Dermis microvascular lymphatic vessel endothelial cell (primary cell): ENCODE measurements around the gene KDM4B. TPM values are rescaled to one million over a fixed set of nuclear protein-coding genes. Genes with fewer than 3 reads are reported as not detected.

ENCODE experiments used
- DNase-seq, 2 donors: peaks; one replicate each; pipeline versions ENCODE4 v3.0.0 to v3.0.0-alpha.2; 2010; ENCODE audit warnings: low read depth in 2 of 2
- total RNA-seq: library from RNA; depleted of rRNA; stranded (reverse); fragments of >200 nt; gene quantifications from 2 replicates; pipeline ENCODE4 v1.2.1, GENCODE V29; 2014

KDM4B gene
- total RNA-seq, 1 donor from 2014 or later = 9.5 TPM

DNA sequence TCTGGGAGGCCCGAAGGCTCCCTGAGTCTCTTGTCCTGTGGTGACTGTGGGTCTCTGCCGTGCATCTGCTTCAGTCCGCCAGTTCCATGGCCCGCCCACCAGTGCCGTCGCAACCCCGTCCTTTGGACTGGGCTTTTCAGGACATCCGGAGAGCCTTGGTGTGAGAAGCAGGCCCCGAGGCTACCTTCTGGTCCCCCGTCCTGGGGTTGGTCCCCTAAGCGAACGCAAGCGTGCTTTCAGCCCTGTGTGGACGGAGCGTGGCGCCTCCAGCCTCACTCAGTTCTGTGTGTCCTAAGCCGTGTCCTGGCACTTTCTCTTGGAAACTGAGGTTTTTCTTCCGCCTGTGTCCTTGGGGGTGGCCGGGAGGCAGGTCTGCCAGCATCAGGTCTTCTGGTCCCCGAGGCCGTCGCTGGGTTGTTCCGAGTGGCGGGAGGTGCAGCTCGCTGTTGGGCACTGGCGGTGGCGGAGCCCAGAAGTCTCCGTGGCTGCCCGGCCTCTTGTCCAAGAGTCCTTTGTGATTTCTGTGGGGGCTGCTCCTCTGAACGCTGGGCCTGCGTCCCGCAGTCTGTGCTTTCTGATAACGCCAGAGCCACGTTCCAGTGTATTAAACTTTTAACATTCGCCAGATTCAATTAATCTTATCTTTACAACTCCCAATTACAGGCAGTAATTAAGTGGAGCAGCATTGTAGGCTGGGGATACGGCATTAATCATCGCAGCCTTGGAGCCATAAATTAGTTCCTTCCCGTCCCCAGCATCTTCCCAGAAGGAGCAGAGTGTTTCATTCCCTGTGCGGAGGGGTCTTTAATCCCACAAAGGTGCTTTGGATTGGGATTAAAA is 99.5 kb downstream of the KDM4B start:
- no peak for DNase-seq

DNA sequence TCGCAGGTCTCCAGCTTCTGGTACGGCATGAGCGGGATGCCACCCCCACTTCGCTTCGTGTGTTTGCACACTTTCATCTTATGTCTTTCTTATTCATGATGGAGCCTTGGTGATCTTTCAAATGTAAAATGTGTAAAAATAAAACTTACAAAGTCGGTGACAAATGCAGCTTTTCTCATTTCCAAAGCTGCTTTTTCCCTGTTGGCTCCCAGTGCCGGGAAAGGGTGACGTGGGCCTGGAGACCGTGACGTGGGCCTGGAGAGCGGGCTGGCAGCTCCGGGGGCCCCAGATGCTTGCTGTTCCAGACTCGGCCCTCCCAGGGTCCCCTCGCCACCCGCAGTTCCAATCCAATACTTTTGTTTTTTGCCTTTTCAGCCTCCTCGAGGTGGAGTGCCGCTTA is 101.4 kb downstream of the KDM4B start:
- no peak for DNase-seq

DNA sequence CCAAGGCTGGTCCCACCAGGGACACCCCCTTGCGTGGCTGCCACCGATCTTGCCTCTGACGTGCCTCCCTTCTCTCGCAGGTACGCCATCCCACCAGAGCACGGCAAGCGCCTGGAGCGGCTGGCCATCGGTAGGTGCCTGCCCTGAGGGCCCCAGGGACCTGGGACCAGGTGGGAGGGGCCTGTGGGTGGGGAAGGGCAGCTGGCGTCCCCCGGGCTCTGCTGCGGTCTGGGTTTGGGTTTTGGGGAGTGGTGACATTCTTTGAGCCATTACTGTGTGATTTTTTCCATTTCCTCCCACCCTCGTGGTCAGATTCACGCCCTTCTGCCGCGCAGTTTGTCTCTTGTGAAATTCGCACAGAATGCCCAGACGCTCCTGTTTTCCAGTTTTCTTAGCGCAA is 102.0 kb downstream of the KDM4B start:
- DNase-seq = no peak

DNA sequence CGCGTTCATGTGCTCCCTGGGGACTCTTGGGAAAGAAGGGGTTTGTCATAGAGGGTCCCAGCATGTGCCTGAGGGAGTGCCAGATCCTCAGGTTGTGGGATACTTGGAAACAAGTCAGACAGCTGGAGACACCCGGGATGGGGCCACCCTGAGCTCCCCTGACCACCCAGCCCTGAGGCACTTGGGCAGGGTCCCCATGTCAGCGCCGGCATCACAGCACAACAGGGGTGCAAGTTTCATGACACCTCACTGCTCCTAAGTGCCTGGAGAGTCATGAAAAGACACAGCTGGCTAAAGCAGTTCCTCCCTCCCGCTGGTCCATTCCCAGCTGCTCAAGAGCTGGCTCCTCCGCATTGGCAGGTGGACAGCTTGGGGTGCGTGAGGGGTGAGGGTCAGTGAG is 102.7 kb downstream of the KDM4B start:
- no peak for DNase-seq

DNA sequence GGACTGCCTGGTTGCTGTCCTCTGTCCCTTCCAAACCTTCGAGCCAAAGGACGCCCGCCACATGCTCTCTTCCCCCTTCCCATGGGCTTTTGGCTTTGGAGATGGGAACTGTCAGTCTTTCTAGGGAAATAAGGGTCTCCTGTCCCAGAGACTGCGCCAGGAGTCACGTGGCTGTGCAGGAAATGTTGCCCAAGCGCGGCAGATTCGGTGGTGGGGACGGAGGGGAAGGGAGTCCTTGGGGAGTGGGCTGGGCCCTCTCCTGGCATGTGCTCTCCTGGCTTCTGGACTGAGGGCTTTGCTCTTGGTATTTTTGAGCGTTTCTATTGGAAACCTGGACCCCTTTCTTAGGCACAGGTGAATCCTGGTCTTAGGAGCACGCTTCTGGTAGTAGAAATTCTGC is 103.2 kb downstream of the KDM4B start:
- DNase-seq = no peak

DNA sequence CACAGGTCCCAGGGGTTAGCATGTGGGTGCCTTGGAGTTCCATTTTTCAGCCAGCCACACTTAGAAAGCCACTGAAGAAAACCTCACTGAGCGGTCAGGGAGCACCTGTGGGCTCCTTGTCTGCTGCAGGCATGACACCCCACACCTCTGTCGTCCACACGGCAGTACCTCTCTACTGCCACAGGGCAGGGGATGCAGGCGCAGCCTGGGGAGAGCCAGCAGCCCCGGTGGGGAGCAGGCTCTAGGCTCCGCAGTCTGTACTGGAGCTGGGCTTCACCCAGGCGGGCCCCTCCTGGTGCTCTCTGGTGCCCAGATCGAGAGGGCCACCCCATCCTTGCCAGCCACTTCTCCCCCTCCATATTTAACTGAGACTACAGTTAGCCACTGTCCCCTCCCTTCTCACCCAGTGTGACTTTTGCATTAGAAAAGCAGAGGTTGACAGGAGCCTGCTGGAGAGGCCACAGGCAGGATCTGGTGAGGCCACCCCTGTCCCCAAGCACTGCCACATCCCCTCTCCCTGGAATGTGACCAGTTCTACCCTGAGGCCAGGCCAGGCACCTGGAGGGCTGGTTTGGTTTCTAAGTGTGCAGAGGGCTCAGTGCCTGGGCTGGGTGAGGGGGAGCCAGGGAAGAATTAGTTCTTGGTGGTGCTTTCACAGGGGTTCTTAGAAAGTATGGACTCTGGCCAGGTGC is 104.4 kb downstream of the KDM4B start:
- DNase-seq = no peak

DNA sequence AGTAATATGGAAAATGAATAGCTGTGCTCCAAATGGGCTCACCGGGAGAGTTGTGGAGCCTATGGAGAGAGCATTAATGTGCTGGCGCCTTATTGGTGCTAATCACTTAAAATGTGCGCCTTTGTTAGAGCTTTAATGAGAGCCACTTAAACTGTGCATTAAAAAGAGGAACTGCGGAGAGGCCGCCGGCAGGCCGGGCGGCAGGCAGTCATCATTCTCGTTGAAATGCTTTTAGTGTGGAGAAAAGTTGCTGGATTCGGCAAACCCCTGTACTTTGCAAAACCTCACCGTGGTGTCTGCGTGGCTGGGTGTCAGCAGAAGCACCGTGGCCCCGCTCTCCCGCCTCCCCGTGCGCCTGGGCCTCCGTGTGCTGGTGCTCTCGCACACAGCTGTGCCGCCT is 105.5 kb downstream of the KDM4B start:
- no peak for DNase-seq

DNA sequence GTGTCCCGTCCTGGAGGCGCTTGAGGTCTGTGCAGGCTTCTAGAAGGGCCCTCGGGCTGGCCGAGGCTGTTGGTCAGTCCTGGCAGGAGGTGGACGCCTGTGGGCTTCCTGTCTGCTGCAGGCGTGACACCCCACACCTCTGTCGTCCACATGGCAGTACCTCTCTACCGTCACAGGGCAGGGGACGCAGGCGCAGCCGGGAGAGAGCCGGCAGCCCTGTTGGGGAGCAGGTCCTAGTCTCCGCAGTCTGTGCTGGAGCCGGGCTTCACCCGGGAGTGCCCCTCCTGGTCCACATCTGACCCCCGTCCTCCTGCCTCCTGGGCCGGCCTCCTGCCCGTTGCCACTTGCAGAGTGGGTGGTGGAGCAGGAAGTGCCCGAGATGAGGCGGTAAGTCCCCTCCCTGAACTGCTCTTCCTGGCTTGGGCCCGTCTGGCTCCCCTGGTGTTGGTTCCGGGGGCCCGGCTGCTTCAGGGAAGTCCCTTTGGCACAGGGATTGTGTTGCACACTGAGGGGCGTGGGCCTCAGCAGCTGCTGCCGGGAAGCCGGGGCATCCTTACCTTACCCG is 106.0 kb downstream of the KDM4B start:
- DNase-seq = no peak

DNA sequence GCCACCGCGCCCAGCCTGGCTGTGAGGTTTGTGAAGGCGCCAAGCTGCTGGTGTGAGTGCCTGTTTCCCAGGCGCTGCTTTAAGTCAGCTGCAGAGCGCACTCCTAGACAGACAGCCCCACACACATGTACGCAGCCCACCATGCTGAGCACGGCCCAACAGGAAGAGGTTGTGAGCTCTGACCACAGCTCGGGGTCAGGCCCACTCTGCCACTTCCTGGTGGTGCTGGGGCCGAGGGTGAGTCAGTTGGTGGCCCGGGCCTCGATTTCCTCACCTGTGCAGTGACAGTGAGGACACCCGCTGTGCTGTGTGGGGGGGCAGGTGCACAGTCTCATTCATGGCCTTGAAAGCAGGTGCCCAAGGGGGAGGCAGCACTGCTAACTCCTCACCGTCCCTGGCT is 106.7 kb downstream of the KDM4B start:
- no peak for DNase-seq

DNA sequence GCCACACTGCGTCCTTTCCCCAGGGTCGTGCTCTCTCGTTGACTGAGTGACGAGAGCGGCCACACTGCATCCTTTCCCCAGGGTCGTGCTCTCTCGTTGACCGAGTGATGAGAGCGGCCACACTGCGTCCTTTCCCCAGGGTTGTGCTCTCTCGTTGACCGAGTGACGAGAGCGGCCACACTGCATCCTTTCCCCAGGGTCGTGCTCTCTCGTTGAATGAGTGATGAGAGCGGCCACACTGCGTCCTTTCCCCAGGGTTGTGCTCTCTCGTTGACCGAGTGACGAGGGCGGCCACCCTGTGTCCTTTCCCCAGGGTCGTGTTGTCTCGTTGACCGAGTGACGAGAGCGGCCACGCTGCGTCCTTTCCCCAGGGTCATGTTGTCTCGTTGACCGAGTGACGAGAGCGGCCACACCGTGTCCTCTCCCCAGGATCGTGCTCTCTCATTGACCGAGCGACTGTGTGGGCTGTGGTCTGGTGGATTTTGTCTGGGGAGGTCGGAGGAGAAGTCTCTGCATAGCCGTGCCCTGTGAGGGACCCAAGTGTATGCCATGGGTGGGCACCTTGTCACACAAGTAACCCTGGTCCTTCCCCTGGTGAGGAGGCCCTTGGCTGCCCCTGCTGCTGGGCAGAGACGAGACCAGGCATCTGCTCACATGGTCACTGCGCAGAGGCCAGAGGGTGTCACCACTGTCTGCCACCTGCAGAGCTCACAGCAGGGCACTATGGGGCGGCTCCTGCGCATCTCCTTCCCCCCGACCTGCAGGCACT is 107.7 kb downstream of the KDM4B start:
- DNase-seq = no peak

DNA sequence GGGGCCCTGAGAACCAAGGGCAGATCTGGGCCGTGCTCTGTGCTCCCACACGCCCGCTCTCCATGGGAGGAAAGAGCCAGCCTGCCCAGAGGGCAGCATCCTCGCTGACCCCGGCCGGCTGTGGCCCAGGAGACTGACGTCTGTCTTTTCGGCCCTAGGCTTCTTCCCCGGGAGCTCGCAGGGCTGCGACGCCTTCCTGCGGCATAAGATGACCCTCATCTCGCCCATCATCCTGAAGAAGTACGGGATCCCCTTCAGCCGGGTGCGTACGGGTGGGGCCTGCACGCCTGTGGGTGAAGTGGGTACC is 108.2 kb downstream of the KDM4B start:
- DNase-seq = no peak

DNA sequence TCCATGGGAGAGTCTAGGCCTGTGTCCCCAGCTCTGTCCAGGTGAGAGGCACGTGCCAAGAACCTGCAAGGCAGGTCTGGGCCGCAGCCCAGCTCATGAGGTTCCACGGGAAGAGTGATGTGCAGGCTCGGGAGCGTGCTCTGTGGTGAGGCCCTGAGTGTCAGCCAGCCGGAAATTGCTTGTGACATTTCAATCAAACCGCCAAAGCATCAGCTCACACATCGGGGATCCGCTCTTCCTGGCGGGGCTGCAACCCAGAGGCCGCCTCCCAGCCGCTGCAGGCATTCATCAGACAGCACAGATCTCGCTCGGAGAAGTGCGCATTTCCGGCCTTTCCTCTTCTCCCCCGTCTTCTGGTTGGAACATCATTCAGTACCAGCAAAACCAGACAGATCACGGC is 109.3 kb downstream of the KDM4B start:
- no peak for DNase-seq

DNA sequence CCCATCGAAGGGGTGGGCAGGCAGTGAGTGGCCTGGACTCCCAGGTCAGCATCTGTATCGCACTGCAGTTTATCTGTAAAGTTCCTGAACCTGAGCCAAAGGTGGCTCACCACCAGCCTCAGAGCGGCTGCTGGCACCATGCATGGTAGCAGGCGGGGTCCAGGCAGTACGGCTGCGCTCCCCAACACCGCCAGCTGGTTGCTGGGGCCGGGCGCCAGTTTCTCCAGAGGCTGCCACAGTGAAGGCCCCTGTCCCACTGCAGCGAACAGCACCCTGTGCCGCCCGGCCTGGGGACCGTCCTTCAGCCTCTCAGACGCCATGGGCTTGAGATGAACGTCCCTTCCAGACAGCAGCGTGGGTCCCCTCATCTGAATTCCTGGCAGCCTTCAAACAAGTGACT is 109.8 kb downstream of the KDM4B start:
- no peak for DNase-seq

DNA sequence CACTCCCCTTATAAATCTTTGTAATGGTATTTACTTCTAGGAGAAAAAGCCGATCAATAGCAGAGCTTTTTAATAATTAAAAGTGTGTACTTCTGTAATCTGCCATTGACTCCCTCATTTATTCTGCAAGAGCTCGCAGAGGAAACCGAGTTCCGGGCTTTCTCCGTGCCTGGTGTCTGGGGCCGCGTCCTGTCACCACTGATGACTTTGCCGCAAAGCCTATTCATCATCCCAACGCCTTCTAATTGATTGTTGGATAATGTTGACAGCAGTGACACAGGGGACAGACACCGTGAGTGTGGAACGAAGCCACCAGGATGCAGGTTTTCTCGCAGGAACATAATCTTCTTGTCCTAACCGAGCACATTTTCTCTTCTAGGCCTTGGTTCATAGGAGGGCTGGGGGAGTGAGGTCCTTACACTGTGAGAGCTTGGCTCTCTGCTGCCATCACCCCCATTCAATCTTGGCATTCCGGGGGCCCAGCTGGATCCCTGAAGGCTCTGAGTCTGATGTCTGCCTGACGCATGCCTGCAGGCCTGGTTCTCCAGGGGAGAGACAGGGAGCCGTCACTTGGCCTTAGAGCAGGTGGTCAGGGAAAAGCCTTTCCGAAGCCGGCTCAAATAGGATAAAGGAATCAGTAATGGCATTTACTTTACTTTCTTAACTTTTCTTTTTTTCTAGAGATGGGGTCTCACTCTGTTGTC is 110.3 kb downstream of the KDM4B start:
- no peak for DNase-seq

DNA sequence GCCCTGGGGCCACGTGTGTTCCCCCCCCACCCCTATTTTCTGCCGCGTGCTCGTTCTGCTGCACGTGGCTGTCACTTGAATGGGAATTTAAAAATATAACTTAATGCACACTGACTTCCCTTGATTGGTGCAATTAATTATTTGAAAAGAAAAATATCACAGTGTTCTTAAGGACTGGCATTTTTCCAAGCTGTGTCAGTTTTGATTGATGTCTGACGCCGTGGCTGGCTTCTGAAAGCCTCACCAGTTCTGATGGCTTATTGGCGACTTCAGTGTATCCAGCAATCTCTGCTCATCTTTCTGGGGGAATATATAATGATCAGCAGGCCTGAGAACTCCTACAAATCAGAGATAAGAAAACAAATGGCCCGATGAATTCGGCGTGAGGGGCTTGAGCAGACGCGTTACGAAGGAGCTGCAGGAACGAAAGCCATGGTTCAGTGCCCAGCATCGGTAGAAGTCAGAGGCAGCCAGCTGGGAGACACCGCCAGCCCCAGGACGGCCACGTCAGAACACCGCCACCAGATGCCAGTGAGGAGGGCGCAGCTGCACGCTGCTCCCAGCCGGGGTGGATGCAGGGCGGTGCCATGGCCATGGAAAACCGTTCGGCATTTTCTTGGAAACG is 111.2 kb downstream of the KDM4B start:
- DNase-seq = no peak

DNA sequence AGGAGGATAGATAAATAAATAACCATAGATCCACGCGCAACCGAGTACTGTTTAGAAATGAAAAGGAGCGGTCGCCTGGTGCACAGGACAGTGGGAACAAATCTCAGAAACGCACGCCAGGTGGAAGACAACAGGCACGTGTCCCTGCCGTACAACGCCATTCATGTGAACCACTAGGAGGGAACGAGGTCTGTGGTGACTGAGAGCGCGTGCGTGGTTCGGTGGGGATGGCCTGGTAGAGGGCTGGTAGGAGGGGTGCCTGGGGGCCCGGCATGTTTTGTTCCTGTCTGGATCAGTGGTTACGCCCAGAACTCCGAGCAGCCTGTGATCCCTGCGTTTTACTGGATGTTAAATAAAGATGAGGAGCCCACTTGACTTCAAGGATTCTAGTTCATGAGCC is 111.9 kb downstream of the KDM4B start:
- DNase-seq = no peak

DNA sequence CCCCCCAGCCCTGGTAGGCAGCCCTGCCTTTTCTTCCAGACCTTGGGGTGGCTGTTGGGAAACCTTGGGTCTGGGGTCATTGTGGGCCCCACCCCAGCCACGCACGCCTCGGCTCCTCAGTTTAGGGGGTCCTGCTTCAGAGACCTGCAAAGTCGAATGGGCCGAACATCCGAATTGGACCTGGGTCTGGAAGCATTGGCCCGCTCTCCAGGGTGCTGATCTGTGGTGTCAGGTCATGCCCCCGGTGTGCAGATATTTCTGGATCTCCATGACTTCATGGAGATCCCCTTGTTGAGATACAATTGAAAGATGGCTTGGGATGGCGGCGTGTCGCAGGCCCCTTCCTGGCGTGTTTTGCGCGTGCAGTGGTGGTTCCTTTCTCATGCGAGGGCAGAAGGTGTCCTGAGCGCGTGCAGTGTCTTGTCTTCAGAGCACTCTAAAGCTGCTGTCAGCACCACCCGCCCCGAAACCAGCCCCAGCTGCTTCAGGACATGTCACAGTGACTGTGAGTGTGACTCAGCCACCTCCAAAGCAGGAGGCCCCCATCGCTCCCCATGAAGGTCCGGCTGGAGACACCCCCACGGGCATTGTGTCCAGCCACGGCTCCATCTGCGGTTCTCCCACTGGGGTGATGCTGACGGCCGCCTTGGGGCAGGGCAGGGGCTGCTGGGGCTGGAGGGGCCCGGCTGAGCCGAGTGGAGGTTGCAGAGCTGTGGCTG is 112.7 kb downstream of the KDM4B start:
- no peak for DNase-seq

DNA sequence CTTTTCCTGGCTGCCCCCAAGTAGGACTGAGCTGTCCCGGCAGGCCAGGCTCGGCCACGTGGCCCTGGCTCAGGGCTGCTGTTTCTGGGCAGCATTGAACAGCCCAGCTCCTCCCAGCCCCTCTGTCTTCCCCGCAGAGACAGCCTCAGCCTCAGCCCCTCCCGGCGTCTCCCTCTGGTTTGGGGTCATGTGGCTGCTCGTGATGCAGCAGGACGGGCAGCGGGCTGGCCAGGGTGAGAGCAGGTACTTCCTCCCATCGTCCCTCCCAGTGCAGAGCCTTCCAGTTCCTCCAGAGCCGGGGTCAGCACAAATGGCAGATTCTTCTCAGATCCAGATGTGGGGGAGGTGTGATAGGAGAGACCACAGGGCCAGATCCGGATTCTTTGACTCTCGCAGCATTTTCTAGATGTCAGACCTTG is 114.6 kb downstream of the KDM4B start:
- DNase-seq = no peak

DNA sequence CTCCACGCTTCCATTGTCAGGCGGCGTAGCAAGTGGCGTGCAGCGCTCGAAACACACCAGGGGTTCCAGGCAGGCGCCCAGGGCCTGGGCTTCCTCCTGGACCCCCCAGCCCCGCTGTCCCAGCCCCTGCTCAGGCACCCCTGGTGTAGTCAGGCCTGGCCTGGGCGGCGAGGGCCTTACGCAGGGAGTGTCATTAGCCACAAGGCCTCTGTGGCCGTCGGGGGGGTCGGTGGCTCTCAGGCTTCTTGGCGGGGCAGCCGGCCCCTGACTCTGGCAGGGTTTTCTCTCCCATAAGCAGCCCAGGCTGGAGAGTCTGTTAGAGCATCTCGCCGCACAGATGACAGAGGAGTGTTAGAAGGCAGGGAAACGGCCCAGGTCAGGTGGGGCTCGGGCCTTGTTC is 116.7 kb downstream of the KDM4B start:
- DNase-seq = no peak

DNA sequence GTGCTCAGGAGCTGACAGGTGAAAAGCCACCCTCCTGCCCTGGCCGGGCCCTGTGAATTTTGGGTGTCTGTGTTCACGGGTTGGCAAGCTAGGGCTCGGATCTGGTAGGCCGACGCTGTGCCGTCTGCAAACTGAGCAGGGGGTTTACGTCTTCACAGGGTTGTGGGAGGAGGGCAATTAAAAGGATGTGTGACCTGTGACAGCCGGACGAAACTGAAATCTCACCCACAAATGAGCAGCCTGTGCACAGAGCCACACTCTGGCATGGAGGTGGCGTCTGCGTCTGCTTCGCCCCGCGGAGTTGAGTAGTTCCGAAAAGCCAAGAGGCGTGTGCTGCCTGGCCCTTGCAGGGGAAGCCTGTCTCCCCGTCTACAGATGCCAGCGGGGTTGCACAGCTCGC is 117.3 kb downstream of the KDM4B start:
- no peak for DNase-seq
